Vagina (tissue), 2 donors: ENCODE measurements around the gene PIN1.

Experiments used
- POLR2A ChIP-seq, 2 donors: fragments of 450-650 bp; IDR thresholded peaks; one replicate each; pipeline ENCODE4 v1.6.1; 2017; ENCODE audit warnings: antibody characterized with exemption in 2 of 2, mild to moderate bottlenecking in 2 of 2, moderate library complexity in 2 of 2
- POLR2AphosphoS5 ChIP-seq, 2 donors: sonication (generic); formaldehyde crosslinking; IDR thresholded peaks; one replicate each; pipeline ENCODE4 v1.9.0; 2017; ENCODE audit warnings: antibody characterized with exemption in 2 of 2, mild to moderate bottlenecking in 2 of 2, low read depth in 1 of 2; ENCODE audit not compliant: insufficient read depth in 1 of 2
- TF ChIP-seq, protein P1 (sequence below), 3 experiments: fragments of 450-650 bp in 2 of 3; fragments of 200-600 bp in 1 of 3; sonication (generic) in 1 of 3; IDR thresholded peaks; one replicate each; pipeline ENCODE4 v1.5.1; 2017 to 2019; ENCODE audit warnings: antibody characterized with exemption in 3 of 3, mild to moderate bottlenecking in 2 of 3, moderate library complexity in 2 of 3

- TF ChIP-seq, protein P1, sequence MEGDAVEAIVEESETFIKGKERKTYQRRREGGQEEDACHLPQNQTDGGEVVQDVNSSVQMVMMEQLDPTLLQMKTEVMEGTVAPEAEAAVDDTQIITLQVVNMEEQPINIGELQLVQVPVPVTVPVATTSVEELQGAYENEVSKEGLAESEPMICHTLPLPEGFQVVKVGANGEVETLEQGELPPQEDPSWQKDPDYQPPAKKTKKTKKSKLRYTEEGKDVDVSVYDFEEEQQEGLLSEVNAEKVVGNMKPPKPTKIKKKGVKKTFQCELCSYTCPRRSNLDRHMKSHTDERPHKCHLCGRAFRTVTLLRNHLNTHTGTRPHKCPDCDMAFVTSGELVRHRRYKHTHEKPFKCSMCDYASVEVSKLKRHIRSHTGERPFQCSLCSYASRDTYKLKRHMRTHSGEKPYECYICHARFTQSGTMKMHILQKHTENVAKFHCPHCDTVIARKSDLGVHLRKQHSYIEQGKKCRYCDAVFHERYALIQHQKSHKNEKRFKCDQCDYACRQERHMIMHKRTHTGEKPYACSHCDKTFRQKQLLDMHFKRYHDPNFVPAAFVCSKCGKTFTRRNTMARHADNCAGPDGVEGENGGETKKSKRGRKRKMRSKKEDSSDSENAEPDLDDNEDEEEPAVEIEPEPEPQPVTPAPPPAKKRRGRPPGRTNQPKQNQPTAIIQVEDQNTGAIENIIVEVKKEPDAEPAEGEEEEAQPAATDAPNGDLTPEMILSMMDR (IDR thresholded peaks at IDR 0.05), result no peak
- TF ChIP-seq POLR2AphosphoS5 (IDR thresholded peaks at IDR 0.05; ENCODE audit: insufficient read depth in 1 of 2, low read depth in 1 of 2) (no peak), POLR2A (IDR thresholded peaks at IDR 0.05) (no peak)
Measured at GRCh38 chr19:9875031-9875627, 40.0 kb downstream of the PIN1 start.
